ENCODE results near the gene SLC49A3. TPM values are rescaled to one million over a fixed set of nuclear protein-coding genes. Genes with fewer than 3 reads are reported as not detected.
A peak's percentile ranks its signal among the peaks of the same experiment; 100 is the strongest.

Gene SLC49A3
- total and polyA plus RNA-seq, 2 of the 4 experiments (the other 2 are of a cell fraction) = under 0.01 to 0.32 TPM

DNA sequence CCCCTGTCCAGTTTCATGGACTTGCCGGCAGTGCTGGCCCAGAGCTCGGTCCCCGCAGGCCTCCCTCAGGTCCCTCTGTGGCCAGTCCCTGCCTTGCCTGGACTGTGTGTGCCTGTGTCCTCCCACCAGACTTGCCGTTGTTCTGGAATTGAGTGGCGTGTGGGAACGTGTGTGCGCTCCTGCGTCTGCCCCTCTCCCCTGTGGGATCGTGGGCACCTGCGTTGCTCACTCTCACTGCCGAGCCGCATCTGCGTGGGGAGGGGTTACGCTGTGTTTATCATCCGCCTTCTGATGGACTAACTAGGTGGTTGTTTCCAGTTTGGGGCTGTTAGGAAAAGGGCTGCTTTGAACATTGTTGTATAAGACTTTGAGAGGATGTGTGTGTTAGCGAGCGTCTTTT is 37.9 kb upstream of the SLC49A3 start:
- Histone ChIP-seq H3K56ac (ENCODE audit: extremely low read depth, insufficient read depth, low read length) (no peak overlapping the region), H3K18ac (ENCODE audit: low read depth, low read length) (no peak overlapping the region; the same call in 1 of the 2 replicates), H3K36me3 (ENCODE audit: control insufficient read depth, insufficient read depth, low read length) (peaks cover 22% of the 10 kb centered on the region; the same call in 1 of the 2 replicates), H4K5ac (ENCODE audit: low read depth, low read length) (no peak overlapping the region), H2AK9ac (replicated peaks; ENCODE audit: low read depth, low read length, poor library complexity) (peak overlapping the region; percentile 70), H2BK5ac (ENCODE audit: low read depth, low read length, poor library complexity, severe bottlenecking) (peak overlapping the region; percentile 12), H3K27ac (ENCODE audit: insufficient read depth, low read length) (peak overlapping the region; percentile 66; the same call in 1 of the 2 replicates), H3K4me1 (ENCODE audit: control insufficient read depth, insufficient read depth, low read length) (peaks cover 12% of the 10 kb centered on the region), H2AFZ (replicated peaks; ENCODE audit: low read length, poor library complexity) (no peak overlapping the region), H2BK120ac (ENCODE audit: low read depth, low read length) (no peak overlapping the region), H3K9ac (ENCODE audit: low read depth, low read length) (no peak overlapping the region), H3K9me1 (ENCODE audit: insufficient read depth, low read length) (peaks cover 9% of the 10 kb centered on the region), H2BK20ac (ENCODE audit: low read depth, low read length) (no peak overlapping the region), H3K4ac (ENCODE audit: low read depth, low read length) (peak overlapping the region; percentile 20), H3K4me3 (ENCODE audit: insufficient read depth, low read depth, low read length) (no peak overlapping the region), H3K79me1 (ENCODE audit: low read depth in 1 of 2, low read length in 2 of 2) (peaks cover 13 to 56% of the 10 kb centered on the region in 2 experiments), H3K27me3 (ENCODE audit: control insufficient read depth, insufficient read depth, low read length) (no peaks in the 10 kb centered on the region), H2BK15ac (ENCODE audit: low read depth, low read length) (no peak overlapping the region), H3K14ac (replicated peaks; ENCODE audit: low read depth, low read length) (peak overlapping the region; percentile 16), H4K8ac (ENCODE audit: low read depth in 2 of 2, low read length in 2 of 2) (no peak overlapping the region), H4K20me1 (ENCODE audit: insufficient read depth, low read length) (peaks cover 76% of the 10 kb centered on the region), H2AK5ac (ENCODE audit: low read depth, low read length) (peak overlapping the region; percentile 94; the same call in 1 of the 2 replicates), H3K23ac (ENCODE audit: low read depth, low read length) (no peak overlapping the region), H3K9me3 (ENCODE audit: control insufficient read depth, insufficient read depth, low read length) (no peaks in the 10 kb centered on the region), H3K4me2 (ENCODE audit: low read depth, low read length) (peak overlapping the region; percentile 40; the same call in 1 of the 2 replicates), H4K91ac (ENCODE audit: insufficient read depth, low read depth, low read length) (no peak overlapping the region)
- TF ChIP-seq USF2 (IDR thresholded peaks at IDR 0.05; ENCODE audit: low read depth, low read length) = no peak
- no peak for TF ChIP-seq BHLHE40 (IDR thresholded peaks at IDR 0.05; ENCODE audit: low read depth, low read length)
- no peak for TF ChIP-seq MAFK (IDR thresholded peaks at IDR 0.05; ENCODE audit: low read depth, low read length)
- no peak for TF ChIP-seq FOS (IDR thresholded peaks at IDR 0.05; ENCODE audit: low read depth, low read length)
- no peak for TF ChIP-seq MXI1 (IDR thresholded peaks at IDR 0.05; ENCODE audit: borderline replicate concordance, low read depth, low read length)
- TF ChIP-seq, protein P1, sequence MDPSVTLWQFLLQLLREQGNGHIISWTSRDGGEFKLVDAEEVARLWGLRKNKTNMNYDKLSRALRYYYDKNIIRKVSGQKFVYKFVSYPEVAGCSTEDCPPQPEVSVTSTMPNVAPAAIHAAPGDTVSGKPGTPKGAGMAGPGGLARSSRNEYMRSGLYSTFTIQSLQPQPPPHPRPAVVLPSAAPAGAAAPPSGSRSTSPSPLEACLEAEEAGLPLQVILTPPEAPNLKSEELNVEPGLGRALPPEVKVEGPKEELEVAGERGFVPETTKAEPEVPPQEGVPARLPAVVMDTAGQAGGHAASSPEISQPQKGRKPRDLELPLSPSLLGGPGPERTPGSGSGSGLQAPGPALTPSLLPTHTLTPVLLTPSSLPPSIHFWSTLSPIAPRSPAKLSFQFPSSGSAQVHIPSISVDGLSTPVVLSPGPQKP (IDR thresholded peaks at IDR 0.05; ENCODE audit: borderline replicate concordance, low read depth, low read length) = no peak
- TF ChIP-seq CHD1 (IDR thresholded peaks at IDR 0.05; ENCODE audit: low read depth, low read length) = no peak
- TF ChIP-seq NFE2L2 (IDR thresholded peaks at IDR 0.05; ENCODE audit: low read depth, low read length) = no peak
- no peak for TF ChIP-seq RFX5 (IDR thresholded peaks at IDR 0.05; ENCODE audit: low read depth, low read length)
- no peak for TF ChIP-seq MAZ (IDR thresholded peaks at IDR 0.05; ENCODE audit: borderline replicate concordance, low read depth, low read length)
- TF ChIP-seq POLR2A (IDR thresholded peaks at IDR 0.05; ENCODE audit: low read depth, low read length) = no peak
- TF ChIP-seq, protein P2, sequence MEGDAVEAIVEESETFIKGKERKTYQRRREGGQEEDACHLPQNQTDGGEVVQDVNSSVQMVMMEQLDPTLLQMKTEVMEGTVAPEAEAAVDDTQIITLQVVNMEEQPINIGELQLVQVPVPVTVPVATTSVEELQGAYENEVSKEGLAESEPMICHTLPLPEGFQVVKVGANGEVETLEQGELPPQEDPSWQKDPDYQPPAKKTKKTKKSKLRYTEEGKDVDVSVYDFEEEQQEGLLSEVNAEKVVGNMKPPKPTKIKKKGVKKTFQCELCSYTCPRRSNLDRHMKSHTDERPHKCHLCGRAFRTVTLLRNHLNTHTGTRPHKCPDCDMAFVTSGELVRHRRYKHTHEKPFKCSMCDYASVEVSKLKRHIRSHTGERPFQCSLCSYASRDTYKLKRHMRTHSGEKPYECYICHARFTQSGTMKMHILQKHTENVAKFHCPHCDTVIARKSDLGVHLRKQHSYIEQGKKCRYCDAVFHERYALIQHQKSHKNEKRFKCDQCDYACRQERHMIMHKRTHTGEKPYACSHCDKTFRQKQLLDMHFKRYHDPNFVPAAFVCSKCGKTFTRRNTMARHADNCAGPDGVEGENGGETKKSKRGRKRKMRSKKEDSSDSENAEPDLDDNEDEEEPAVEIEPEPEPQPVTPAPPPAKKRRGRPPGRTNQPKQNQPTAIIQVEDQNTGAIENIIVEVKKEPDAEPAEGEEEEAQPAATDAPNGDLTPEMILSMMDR (conservative IDR thresholded peaks at IDR 0.05; ENCODE audit: low read depth, low read length) = no peak
- TF ChIP-seq RCOR1 (IDR thresholded peaks at IDR 0.05; ENCODE audit: insufficient replicate concordance, low read length) = no peak
- intact Hi-C loops (cut with micrococcal nuclease) = no loop called here
- BruUV-seq (replicated peaks) = no TSS peak
- ChIA-PET POLR2A (ENCODE audit: unreplicated experiment) (no interaction called here), CTCF (no interaction called here)
- DNase-seq (no peak), ATAC-seq (ENCODE audit: low read depth) (peak; percentile 40)
- dilution Hi-C loops (cut with HindIII; ENCODE audit: low sequenced_read_pairs, unreplicated experiment) = no loop called here
- 92% methylated on average over 4 of the region's 17 CpGs; no CpG with 5 or more reads in 1 of the 2 experiments for WGBS, 2 experiments (ENCODE audit: extremely low coverage in 2 of 2, insufficient read length in 1 of 2)
- in situ Hi-C loops (cut with MboI; ENCODE audit: low sequenced_read_pairs) = no loop called here
